Tibial nerve (tissue), 4 donors: ENCODE data around the gene CACNA1G. TPM values are rescaled to one million over a fixed set of nuclear protein-coding genes. Genes with fewer than 3 reads are reported as not detected.

Experiments
- DNase-seq, 2 donors: peaks; one replicate each; pipeline ENCODE4 v3.0.0-alpha.2; 2019; ENCODE audit warnings: low spot score in 2 of 2
- H3K27ac ChIP-seq, 4 donors: fragments of 200-600 bp; sonication (generic) in 3 of 4; one replicate each; pipeline ENCODE4 v1.5.1; 2017 to 2019; ENCODE audit warnings: mild to moderate bottlenecking in 1 of 4
- H3K27me3 ChIP-seq, 2 donors: fragments of 200-600 bp; sonication (generic) in 1 of 2; one replicate each; pipeline versions ENCODE4 v1.5.1 to v1.6.0; 2017 to 2019
- H3K36me3 ChIP-seq, 3 donors: fragments of 200-600 bp; sonication (generic); one replicate each; pipeline ENCODE4 v1.5.1; 2018 to 2019
- H3K4me1 ChIP-seq, 4 donors: fragments of 200-600 bp; sonication (generic) in 3 of 4; one replicate each; pipeline ENCODE4 v1.5.1; 2017 to 2019
- H3K4me3 ChIP-seq, 4 donors: fragments of 200-600 bp; sonication (generic) in 3 of 4; one replicate each; pipeline ENCODE4 v1.5.1; 2017 to 2019; ENCODE audit warnings: mild to moderate bottlenecking in 1 of 4, moderate library complexity in 1 of 4
- H3K9me3 ChIP-seq, 4 donors: fragments of 200-600 bp; sonication (generic) in 3 of 4; one replicate each; pipeline ENCODE4 v1.5.1; 2017 to 2019
- CTCF ChIP-seq, 5 experiments: fragments of 200-600 bp in 3 of 5; fragments of 450-650 bp in 2 of 5; sonication (generic) in 3 of 5; IDR thresholded peaks; one replicate each; pipeline ENCODE4 v1.5.1; 2016 to 2019; ENCODE audit warnings: antibody characterized with exemption in 5 of 5, mild to moderate bottlenecking in 3 of 5, moderate library complexity in 2 of 5
- EP300 ChIP-seq, 2 donors: sonication (generic); formaldehyde crosslinking; IDR thresholded peaks; one replicate each; pipeline ENCODE4 v1.6.1; 2017; ENCODE audit warnings: antibody characterized with exemption in 2 of 2, mild to moderate bottlenecking in 1 of 2
- POLR2A ChIP-seq, 2 donors: fragments of 450-650 bp; IDR thresholded peaks; one replicate each; pipeline ENCODE4 v1.6.1; 2017; ENCODE audit warnings: antibody characterized with exemption in 2 of 2, mild to moderate bottlenecking in 2 of 2, moderate library complexity in 2 of 2
- WGBS, 2 donors: methylation state at CpG; one replicate each; pipeline ENCODE4 v1.1.5; 2018; 5-methylcytosine and 5-hydroxymethylcytosine counted together
- total RNA-seq, 4 donors: library from RNA; depleted of rRNA; stranded (reverse); fragments of >200 nt; gene quantifications; one replicate each; pipeline ENCODE4 v1.1.0, GENCODE V29; 2016

CACNA1G gene
- total RNA-seq, 4 donors from 2014 or later = 0.21 to 2.2 TPM; not detected in 2

- no peak overlapping the region for H3K27ac ChIP-seq
- H3K4me1 ChIP-seq = no peaks in the 10 kb centered on the region
- no peak for DNase-seq
- H3K9me3 ChIP-seq = no peaks in the 10 kb centered on the region
- H3K36me3 ChIP-seq = no peaks in the 10 kb centered on the region
- no peak overlapping the region for H3K4me3 ChIP-seq
- H3K27me3 ChIP-seq = no peaks in the 10 kb centered on the region
- no peak for TF ChIP-seq EP300 (IDR thresholded peaks at IDR 0.05)
- no peak for TF ChIP-seq POLR2A (IDR thresholded peaks at IDR 0.05)
- no peak for TF ChIP-seq CTCF (IDR thresholded peaks at IDR 0.05)
- 72 to 78% methylated on average over 3 of the region's 3 CpGs for WGBS, 2 donors
Observed at GRCh38 chr17:50675190-50675589, 114.7 kb downstream of the CACNA1G start.

- DNase-seq = no peak
- H3K27ac ChIP-seq = no peak overlapping the region
- 91 to 93% methylated on average over 4 to 5 of the region's 7 CpGs for WGBS, 2 donors
- H3K4me1 ChIP-seq = no peaks in the 10 kb centered on the region
- H3K27me3 ChIP-seq = no peaks in the 10 kb centered on the region
- TF ChIP-seq EP300 (IDR thresholded peaks at IDR 0.05) = no peak
- no peak for TF ChIP-seq CTCF (IDR thresholded peaks at IDR 0.05)
- TF ChIP-seq POLR2A (IDR thresholded peaks at IDR 0.05) = no peak
- H3K9me3 ChIP-seq = no peaks in the 10 kb centered on the region
- H3K36me3 ChIP-seq = no peaks in the 10 kb centered on the region
- no peak overlapping the region for H3K4me3 ChIP-seq
Observed at GRCh38 chr17:50675627-50676026, 115.1 kb downstream of the CACNA1G start.

GRCh38 chr17:50676065-50676975, 115.8 kb downstream of the CACNA1G start:
- no peak overlapping the region for H3K27ac ChIP-seq
- no peaks in the 10 kb centered on the region for H3K27me3 ChIP-seq

More at GRCh38 chr17:50676065-50676975, 115.8 kb downstream of the CACNA1G start:
- Histone ChIP-seq H3K36me3 (no peaks in the 10 kb centered on the region), H3K4me3 (no peak overlapping the region), H3K4me1 (peaks cover 0 to under 1% (median 0%) of the 10 kb centered on the region in 4 donors), H3K9me3 (no peaks in the 10 kb centered on the region)
- WGBS, 2 donors = 90 to 91% methylated on average over 22 to 24 of the region's 24 CpGs
- no peak for DNase-seq
- TF ChIP-seq POLR2A (IDR thresholded peaks at IDR 0.05) (no peak), EP300 (IDR thresholded peaks at IDR 0.05) (no peak), CTCF (IDR thresholded peaks at IDR 0.05) (no peak)

Other genes starting within 250 kb of the CACNA1G start
- gene XYLT2, start 214.6 kb upstream of the CACNA1G start, total RNA-seq = 10 to 100 TPM; 27.6 to 32.3 (median 29.9) TPM
- gene MRPL27, start 187.5 kb upstream of the CACNA1G start, total RNA-seq = 10 to 100 TPM; 32.4 to 45.9 (median 34.9) TPM
- gene EME1, start 187.5 kb upstream of the CACNA1G start, total RNA-seq = 1 to 10 TPM in 2 of 4 donors, under 1 TPM in 2; 0.42 to 1.7 (median 1.1) TPM
- 10 to 100 TPM; 26.0 to 72.6 (median 36.3) TPM for gene LRRC59, start 163.2 kb upstream of the CACNA1G start, total RNA-seq
- 10 to 100 TPM; 20.5 to 69.3 (median 31.9) TPM for gene ACSF2, start 134.5 kb upstream of the CACNA1G start, total RNA-seq
- not detected for gene CHAD, start 91.8 kb upstream of the CACNA1G start, total RNA-seq
- gene RSAD1, start 81.9 kb upstream of the CACNA1G start, total RNA-seq = 10 to 100 TPM; 30.8 to 61.8 (median 32.9) TPM
- 1 to 10 TPM; 1.2 to 6.8 (median 4.0) TPM for gene MYCBPAP, start 52.3 kb upstream of the CACNA1G start, total RNA-seq
- gene EPN3, start 28.0 kb upstream of the CACNA1G start, total RNA-seq = under 1 TPM in 2 of 4 donors, not detected in 2; 0.22 to 0.42 TPM
- 100 to 1,000 TPM in 1 of 4 donors, 10 to 100 TPM in 3; 80.8 to 151 (median 89.6) TPM for gene SPATA20, start 13.5 kb upstream of the CACNA1G start, total RNA-seq
- gene ABCC3, start 74.2 kb downstream of the CACNA1G start, total RNA-seq = 10 to 100 TPM in 1 of 4 donors, 1 to 10 TPM in 3; 1.5 to 19.2 (median 7.3) TPM
- gene ANKRD40, start 147.2 kb downstream of the CACNA1G start, total RNA-seq = 10 to 100 TPM; 48.0 to 80.6 (median 55.0) TPM
- gene LUC7L3, start 158.9 kb downstream of the CACNA1G start, total RNA-seq = 100 to 1,000 TPM in 3 of 4 donors, 10 to 100 TPM in 1; 80.8 to 114 (median 105) TPM
- not detected for gene ANKRD40CL, start 206.8 kb downstream of the CACNA1G start, total RNA-seq